Measurements from ENCODE around the gene REL.
"Not testable (repeated sequence)": the region's sequence is repeated elsewhere in the genome, so short reads cannot be mapped to it uniquely, and the experiment has no call there.

The REL gene

GRCh38 chr2:60868589-60869273 is 12.6 kb upstream of the REL start:
- no peak for DNase-seq (ENCODE audit: low spot score)

DNA sequence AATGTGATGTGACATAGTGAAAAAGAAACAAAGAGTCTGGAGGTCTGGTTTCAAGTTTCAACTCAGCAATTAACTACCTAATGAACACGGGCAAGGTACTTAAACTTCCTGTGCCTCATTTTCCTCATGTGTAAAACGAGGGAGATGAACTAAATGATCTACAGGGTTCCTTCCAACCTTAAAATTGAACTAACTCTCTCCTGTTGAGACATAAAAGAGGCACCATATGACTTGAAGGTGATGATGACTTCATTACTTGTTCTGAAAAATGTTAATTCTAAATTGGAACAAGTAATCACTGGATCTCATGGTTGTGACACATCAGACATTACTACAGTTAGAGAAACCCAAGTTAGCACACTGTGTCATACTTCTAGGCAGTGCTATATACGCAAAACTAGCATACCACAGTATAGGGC is 8.9 kb upstream of the REL start:
- no peak for DNase-seq (ENCODE audit: low spot score)

DNA sequence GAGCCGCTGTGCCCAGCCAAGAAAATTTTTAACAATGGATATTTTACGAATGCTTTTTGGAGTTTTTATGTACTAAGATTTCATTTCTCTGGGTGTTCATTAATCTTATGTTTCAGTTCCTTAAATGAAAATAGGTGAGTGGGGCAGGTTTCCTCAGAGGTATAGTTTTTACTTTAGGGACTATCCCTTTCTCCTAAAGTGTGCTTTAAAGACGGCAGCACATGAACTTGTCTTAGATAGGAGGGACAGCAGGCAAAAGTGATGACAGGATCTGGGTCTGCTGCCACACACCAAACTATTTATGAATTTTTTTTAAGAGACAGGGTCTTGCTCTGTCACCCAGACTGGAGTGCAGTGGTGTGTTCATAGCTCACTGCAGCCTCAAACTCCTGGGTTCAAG is 8.0 kb upstream of the REL start:
- no peak for DNase-seq (ENCODE audit: low spot score)

GRCh38 chr2:60875520-60875919 is 5.9 kb upstream of the REL start:
- no peak for DNase-seq (ENCODE audit: low spot score)

DNA sequence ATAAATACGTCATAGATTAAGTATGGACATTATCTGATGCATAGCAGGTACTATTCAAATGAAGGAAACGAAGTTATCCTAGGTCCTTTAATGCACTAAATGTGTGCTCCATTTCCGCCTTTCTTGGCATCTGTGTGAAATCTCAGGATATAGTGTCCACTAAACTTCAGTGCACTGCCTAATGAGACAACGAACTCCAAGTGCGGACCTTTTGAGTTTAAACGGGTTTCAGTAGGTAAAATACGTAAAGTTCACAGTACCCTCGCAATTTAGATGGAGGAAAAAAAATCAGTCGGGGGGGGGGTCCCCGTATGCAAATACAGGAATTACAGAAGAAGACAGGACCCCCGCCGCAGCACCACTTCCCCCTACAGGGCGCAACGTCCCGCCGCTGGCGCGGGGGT is 729 bp upstream of the REL start:
- no peak for DNase-seq (ENCODE audit: low spot score)

GRCh38 chr2:60882971-60883753 is 1.8 kb downstream of the REL start:
- DNase-seq (ENCODE audit: low spot score) = peak; percentile 39

DNA sequence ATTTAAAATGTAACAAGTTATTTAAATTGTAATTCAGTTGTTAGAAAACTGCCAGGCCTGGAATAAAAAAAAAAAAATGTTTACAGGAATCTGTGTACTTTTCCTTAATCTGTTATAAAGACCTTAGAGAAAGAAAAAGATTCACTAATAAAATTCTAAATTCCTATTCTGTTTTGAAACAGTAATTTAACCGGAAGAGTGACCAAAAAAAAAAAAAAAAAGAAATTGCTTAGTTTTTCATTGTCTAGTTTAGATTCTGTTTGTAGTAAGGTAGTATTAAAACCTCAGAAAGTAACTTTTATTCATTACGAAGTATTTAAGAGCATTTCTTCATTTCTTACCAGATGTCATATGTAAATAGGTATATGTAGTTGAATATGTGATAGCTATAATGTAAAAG is 2.5 kb downstream of the REL start:
- DNase-seq (ENCODE audit: low spot score) = no peak

GRCh38 chr2:60884800-60885199 is 3.4 kb downstream of the REL start:
- peak; percentile 55 for DNase-seq (ENCODE audit: low spot score)

GRCh38 chr2:60885683-60886082 is 4.3 kb downstream of the REL start:
- DNase-seq (ENCODE audit: low spot score) = no peak

GRCh38 chr2:60886991-60887390 is 5.6 kb downstream of the REL start:
- DNase-seq (ENCODE audit: low spot score) = no peak

DNA sequence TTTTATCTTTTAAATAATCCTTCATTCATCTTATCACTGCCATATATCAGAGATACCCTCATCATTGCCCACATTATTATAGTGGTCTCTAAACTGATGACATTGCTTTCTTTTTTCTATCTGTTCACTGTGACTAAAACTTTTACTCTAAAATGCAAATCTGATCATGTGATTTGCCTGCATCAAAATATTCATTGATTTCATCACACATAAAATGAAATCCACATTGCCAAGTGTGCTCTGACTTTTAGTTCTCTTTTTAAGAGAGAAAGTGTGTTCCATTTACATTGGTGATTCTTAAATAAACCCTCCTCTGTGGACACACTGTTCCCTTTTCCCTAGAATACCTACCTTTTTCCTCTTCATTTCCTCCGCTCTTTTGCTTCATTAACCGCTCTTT is 7.5 kb downstream of the REL start:
- no peak for DNase-seq (ENCODE audit: low spot score)

DNA sequence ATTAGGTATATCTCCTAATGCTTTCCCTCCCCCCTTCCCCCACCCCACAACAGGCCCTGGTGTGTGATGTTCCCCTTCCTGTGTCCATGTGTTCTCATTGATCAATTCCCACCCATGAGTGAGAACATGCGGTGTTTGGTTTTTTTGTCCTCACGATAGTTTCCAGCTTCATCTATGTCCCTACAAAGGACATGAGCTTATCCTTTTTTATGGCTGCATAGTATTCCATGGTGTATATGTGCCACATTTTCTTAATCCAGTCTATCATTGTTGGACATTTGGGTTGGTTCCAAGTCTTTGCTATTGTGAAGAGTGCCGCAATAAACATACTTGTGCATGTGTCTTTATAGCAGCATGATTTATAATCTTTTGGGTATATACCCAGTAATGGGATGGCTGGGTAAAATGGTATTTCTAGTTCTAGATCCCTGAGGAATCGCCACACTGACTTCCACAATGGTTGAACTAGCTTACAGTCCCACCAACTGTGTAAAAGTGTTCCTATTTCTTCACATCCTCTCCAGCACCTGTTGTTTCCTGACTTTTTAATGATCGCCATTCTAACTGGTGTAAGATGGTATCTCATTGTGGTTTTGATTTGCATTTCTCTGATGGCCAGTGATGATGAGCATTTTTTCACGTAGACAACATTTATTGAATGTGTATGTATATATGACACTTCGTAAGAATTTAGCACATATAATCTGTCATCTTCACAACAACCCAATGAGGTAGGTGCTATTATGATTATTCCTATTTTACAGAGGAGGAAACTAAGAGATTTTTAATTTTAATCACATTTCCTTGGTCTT is 8.4 kb downstream of the REL start:
- not testable (repeated sequence) for DNase-seq (ENCODE audit: low spot score)

DNA sequence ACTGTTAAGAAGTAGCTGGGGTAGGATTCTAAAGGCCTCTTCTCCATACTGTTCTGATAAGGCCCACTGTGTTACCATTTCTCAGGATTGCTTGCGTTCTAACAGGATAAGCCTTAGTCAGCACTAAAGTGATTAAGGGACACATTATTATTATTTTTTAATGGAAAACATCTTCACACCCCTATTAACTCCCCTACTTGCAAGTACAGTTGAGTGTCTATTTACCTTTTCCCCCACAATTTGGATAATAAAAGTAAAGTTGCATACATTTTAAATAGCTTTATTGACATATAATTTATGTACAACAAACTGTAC is 9.0 kb downstream of the REL start:
- no peak for DNase-seq (ENCODE audit: low spot score)

DNA sequence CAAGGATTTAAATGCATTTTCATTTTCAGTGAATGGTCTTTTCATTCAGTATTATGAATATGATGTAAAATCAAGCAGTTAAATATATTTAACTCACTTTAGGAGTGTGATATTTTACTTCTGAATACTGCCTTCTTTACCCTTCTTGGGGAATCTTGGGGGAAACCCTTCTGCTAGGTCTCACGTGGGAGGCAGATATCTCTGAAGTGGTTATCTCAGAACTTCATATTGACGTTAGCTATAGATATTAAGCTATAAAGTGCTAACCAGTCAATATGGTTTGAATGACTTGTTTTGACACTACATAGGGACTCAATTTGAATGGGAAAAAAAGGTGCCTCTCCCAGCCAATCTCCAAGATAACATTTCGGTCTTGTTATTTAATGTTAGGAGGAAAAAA is 9.8 kb downstream of the REL start:
- no peak for DNase-seq (ENCODE audit: low spot score)

DNA sequence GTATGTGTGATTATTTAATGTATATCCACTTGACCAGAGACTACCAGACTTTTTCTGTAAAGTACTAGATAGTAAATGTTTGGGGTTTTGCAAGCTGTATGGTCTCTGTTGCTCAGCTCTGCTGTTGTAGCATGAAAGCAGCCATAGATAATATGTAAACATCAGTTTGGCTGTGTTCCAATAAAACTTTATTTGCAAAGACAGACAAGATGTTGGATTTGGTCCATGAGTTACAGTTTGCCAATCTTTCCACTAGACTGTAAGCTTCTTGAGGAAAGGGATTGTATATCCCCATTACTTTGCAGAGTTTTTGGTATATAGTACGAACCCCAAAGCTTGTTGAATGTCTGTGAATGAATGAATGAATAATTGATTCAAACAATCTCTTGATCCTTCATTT is 17.2 kb downstream of the REL start:
- no peak for DNase-seq (ENCODE audit: low spot score)

GRCh38 chr2:60899230-60899891 is 18.0 kb downstream of the REL start:
- DNase-seq (ENCODE audit: low spot score) = no peak

DNA sequence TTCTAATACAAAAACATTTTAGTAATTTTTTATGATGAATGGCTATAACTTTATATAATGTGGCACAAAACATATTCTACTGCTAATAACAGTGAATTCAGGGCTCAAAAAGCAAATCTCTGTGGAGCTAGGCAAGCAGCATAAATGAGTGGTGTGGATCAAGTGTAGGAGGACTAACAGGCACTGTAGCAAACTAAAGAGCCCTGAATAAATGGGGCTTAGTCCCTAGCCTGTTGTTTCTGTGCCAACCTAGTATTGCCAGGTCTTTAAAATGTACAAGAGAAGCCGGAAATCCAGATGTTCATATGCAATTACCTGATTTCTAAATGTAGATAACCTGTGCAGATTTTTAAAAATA is 18.5 kb downstream of the REL start:
- no peak for DNase-seq (ENCODE audit: low spot score)

GRCh38 chr2:60901296-60901695 is 19.9 kb downstream of the REL start:
- DNase-seq (ENCODE audit: low spot score) = not testable (repeated sequence)

DNA sequence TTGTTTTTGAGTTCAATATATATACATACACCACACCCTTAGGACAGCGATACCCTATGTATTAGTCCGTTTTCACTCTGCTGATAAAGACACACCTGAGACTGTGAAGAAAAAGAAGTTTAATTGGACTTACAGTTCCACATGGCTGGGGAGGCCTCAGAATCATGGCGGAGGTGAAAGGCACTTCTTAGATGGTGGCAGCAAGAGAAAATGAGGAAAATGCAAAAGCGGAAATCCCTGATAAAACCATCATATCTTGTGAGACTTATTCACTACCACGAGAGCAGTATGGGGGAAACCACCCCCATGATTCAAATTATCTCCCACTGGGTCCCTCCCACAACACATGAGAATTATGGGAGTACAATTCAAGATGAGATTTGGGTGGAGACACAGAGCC is 24.5 kb downstream of the REL start:
- not testable (repeated sequence) for DNase-seq (ENCODE audit: low spot score)

GRCh38 chr2:60906395-60906794 is 25.0 kb downstream of the REL start:
- no peak for DNase-seq (ENCODE audit: low spot score)

DNA sequence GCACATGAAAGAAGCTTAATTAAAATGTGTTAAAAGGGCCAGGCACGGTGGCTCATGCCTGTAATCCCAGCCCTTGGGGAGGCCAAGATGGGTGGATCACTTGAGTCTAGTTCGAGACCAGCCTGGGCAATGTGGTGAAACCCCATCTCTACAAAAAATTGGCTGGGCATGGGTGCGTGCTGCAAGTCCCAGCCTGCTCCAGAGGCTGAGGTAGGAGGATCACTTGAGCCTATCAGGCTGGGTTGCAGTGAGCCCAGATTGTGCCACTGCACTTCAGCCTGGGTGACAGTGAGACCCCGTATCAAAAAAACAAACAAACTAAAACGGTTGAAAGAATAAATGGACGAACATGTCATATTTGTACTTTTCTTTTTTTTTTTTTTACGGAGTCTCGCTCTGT is 26.0 kb downstream of the REL start:
- DNase-seq (ENCODE audit: low spot score) = no peak

DNA sequence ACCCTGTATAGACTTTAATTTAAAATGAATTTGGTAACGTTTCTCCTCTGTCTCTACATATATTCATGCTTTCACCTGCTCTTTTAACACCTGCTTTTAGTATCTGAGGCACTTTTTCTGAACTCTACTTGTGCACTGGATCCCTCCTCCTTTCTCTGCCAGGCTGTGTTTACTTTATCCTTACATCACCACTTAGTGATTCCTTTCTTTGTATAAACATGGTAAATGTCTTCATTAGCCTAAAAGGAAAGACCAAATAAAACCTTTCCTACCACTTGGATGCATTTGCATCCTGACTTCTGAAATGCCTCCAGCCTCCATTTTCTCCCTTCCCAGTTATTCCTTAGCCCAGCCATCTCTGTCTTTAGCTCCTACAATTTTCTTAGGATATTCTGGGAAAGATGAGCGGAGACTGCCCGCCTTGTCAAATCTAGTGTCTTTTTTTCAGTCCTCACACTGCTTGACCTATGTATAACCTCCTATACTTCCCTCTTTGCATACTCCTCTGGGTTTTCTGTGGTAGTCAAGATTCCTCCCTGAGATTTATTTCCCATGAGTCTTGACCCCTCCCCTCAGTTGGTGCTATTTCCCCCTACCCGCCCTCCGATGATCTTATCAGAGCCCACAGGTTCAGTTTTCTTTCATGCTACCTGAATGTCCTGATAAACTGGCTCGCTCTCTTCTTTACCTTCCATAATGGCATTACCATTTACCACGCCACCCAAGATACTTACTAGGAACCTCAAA is 44.8 kb downstream of the REL start:
- DNase-seq (ENCODE audit: low spot score) = no peak
